NB4 (cell line): Measurements from ENCODE around the gene COL4A2.

ENCODE experiments used
- CTCF ChIP-seq: IDR thresholded peaks from one replicate; pipeline ENCODE4 v1.5.1; 2012; ENCODE audit warnings: low read depth, low read length
- MAX ChIP-seq: IDR thresholded peaks from 2 replicates; pipeline ENCODE4 v1.6.1; 2011; ENCODE audit warnings: low read depth, low read length
- POLR2A ChIP-seq: IDR thresholded peaks from 2 replicates; pipeline ENCODE4 v1.6.1; 2011; ENCODE audit warnings: mild to moderate bottlenecking; ENCODE audit not compliant: insufficient read length; ENCODE audit errors: extremely low read depth

- TF ChIP-seq POLR2A = no peak
- no peak for TF ChIP-seq CTCF
- TF ChIP-seq MAX = no peak
These were observed 11.8 kb downstream of the COL4A2 start for GRCh38 chr13:110318920-110319319.
